NCI-H146 treated with DMSO at 0.1 percent for 48 hours (cell line): ENCODE results near the gene MAML2.

Experiments used
- DNase-seq: peaks from one replicate; lab custom pipeline; 2025; ENCODE audit not compliant: unreplicated experiment; lab: John Stamatoyannopoulos, UW

The MAML2 gene

GRCh38 chr11:95930948-95931347 lies 412.0 kb downstream of the MAML2 start:
- DNase-seq = no peak

GRCh38 chr11:95926726-95927125 lies 416.3 kb downstream of the MAML2 start:
- no peak for DNase-seq
